HG03175 (cell line): ENCODE measurements around the gene SORT1.
"Not testable (repeated sequence)": the region's sequence is repeated elsewhere in the genome, so short reads cannot be mapped to it uniquely, and the experiment has no call there.

Experiments
- ATAC-seq: cut with Tn5 transposase; IDR thresholded peaks from one replicate; pipeline ENCODE4 v1.9.1; 2021; ENCODE audit warnings: mild to moderate bottlenecking, moderate library complexity; ENCODE audit not compliant: unreplicated experiment

SORT1 gene

DNA sequence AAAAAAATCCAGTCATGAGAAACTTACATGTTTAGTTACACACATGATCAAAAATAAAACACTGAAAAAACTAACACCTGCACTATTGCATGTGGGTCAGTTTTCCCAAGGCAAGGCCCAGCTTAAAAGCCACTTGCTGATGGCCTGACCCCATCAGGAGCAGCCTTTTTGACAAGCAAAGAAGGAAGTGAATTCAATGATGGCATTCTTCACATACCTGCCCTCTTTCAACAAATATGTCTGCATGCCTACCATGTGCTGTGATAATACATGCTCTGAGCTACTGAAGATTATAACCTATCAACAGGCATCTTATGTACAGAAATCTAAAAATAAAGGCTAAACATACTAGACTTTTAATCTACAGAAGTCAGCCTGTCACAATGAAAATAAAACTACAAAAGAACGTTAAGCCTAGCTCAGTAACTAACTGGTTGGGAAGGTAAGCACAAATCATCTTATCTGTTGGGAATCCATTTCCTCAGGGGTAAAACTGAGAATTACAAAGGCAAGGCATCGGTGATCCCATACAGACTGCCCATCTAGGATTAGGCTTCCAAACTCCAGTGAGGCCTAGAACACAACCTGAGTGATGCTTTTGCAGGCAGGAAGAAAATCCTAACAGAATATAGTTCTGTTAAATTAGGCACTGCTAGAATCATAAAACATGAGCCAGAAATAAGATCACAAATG lies 14.5 kb downstream of the SORT1 start:
- no peak for ATAC-seq

DNA sequence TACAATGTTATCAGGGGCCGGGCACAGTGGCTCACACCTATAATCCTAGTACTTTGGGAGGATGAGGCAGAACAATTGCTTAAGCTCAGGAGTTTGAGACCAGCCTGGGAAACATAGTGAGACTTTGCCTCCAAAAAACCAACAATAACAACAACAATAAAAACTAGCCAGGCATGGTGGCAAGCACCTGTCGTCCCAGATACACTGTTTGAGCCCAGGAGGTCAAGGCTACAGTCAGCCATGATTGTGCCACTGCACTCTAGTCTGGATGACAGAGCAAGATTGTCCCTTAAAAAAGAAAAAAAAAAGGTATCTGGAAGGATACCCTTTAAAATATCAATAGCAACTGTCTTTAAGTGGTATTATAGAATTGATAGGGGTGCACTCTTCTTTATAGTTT lies 16.1 kb downstream of the SORT1 start:
- no peak for ATAC-seq

DNA sequence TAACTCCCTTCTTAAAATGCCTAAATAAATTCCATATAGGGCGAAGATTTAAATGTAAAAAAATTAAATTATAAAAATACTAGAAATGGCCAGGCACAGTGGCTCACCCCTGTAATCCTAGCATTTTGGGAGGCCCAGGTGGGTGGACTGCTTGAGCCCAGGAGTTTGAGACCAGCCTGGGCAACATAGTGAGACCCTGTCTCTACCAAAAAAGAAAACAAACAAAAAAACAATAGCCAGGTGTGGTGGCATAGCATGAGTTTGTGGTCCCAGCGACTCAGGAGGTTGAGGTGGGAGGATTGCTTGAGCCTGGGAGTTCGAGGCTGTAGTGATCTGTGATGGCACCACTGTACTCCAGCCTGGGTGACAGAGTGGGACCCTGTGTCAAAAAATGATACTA lies 17.8 kb downstream of the SORT1 start:
- ATAC-seq: no peak

DNA sequence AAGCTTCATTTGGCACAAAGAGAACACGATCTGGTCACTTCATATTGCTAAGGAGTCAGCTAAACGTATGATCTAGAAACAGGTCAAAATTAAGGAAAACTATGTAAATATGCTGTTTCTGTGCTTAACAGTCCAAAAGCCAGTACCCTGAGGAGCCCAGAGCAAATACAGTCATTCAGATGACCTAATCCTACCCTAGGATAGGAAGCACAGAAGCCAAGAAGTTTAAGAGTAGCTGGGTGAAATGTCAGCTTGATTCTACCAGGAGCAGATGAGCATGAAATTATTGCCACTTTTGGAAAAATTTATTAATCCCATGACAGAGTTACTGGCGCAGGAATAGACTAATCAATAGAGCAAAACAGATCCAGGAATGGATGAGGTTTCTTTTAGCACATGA lies 18.3 kb downstream of the SORT1 start:
- no peak for ATAC-seq

DNA sequence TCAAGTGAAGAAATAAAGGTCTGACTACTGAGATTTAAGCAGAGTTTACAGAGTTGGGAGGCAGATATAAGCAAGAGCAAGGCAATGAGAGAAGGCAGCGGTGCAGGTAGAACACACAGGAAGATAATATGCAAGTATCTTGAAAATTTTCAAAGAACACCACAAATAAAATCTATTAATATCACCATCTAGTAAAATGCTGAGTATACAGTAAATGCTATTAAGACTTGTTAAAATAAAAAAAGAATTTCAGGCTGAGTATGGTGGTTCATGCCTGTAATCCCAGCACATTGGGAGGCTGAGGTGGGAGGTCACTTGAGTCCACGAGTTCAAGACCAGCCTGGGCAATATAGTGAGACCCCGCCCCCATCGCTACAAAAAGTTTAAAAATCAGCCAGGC lies 20.0 kb downstream of the SORT1 start:
- no peak for ATAC-seq

DNA sequence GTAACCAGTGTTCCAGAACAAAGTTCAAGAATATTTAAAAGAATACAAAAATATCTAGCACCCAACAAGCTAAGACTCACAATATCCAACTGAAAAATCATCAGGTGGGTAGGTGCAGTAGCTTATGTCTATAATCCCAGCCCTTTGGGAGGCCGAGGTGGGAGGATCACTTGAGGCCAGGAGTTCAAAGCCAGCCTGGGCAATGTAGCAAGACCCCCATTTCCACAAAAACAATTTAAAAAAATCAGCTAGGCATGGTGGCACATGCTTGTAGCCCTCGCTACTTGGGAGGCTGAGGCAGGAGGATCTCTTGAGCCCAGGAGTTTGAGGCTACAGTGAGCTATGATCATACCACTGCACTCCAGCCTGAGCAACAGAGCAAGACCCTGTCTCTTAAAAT lies 24.0 kb downstream of the SORT1 start:
- not testable (repeated sequence) for ATAC-seq

DNA sequence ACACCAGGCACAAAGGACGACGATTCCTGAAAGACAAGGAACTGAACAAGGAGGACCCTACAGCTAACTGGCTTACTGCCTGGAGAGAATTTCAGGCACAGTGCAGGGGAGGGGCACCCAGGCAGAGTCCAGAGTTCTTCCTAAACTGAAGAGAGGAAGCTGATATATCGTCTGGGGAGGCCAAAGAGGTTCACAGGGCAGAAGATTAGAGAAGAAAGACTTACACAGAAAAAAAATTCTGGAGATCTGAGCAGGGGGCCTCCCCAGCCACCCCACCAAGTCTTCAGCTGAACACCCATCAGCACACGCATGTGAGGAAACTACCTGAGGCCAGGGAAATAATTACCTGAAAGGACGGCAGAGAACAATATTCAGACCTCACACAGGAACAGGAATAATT lies 24.6 kb downstream of the SORT1 start:
- ATAC-seq: no peak

DNA sequence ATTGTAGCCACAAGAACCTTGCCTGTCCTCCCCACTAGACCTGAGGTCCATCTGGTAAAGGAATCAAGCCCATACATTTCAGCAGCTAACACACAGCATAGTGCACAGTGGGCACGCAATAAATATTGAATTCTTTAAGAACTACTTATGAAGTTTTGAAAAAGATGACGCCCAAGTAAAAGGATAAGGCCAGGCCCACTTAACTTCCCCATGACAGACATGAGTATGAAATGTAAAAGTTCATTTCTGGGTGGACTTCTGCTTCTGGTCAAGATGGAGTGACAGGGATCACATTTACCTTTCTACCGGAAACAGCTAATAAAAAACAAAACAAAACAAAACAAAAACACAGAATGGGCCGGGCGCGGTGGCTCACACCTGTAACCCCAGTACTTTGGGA lies 25.4 kb downstream of the SORT1 start:
- ATAC-seq: no peak

DNA sequence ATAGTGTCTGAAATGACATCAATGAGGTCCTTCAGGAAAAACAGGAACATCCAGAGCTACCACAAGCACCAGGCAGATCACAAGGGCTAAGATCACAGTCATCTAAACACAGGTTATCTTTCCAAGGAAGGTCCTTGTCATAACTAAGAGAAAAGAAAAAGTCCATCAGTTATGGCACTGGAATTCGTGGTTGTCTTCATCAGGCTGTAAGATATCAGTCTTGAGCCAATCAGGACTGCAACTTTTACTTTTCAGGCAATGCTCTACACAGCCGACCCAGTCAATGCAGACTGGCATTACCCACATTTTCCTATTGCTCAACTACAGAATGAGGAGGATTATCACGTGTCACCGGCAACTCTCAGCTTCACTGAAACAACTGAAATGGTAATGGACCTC lies 26.4 kb downstream of the SORT1 start:
- no peak for ATAC-seq

DNA sequence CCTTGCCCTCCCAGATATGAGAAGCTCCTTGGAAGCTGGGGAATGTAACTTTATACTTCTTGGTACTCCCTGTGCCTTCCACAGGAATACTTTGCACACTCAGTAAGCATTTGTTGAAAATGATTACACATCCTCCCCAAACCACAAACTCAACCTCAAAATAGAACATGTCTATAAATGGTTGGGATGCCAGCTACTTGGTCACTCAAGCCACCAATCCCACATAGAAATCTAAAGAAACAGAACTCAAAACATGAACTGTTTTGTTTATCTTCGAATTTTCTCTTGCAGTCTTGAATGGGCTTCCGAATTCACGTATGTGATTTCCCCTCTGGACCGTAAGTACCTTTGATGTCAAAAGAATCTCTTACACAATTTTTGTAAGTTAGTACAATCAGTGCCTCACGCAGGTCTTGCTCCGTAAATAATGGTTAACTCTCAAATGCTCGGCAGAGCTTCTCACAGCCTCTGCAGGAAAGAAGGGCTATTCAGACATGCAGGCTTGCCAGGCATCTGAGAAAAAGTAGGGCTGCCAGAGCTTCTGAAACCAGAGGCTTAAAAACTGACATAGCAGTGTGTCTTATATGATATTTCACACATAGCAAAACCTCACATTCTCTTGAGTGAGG lies 26.9 kb downstream of the SORT1 start:
- ATAC-seq: no peak

DNA sequence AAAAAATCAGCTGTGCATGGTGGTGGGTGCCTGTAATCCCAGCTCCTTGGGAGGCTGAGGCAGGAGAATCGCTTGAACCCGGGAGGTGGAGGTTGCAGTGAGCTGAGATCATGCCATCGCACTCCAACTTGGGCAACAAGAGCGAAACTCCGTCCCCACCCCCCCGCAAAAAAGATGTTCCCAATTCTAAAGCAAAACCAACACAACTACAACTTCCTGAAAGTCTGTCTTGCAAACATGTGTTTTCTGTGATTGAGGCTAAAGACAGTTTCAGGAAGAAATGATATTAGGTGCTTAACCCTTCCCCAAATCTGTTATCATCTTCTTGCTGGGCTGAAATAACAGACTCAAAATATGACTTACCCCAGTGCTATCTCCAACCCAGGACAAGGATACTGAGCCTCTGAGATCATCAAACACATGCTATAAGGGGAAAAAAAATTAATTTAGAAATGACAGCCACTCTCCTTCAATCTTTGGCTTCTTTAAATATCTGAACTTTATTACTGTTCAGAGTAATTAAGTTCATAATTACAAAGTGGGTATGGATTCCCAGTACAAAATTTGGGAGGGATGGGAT lies 28.5 kb downstream of the SORT1 start:
- no peak for ATAC-seq

DNA sequence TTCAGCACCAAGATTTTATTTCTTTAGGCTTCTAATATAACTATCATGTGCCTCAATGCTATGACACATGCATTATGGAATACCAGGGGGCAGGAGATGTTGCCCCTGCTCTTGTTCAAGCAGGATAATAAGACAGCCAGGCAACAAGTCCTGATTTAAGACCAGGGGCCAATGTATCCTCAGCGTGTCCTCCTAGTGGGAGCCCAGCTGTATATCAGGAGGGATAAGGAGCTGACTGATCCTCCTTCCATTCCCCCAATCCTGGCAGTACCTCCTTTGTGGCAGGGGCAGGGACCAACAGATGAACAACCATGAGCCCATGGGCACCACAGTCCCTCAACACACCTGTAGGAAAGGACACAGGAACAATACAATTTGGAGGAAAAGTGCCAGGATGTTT lies 29.3 kb downstream of the SORT1 start:
- no peak for ATAC-seq

DNA sequence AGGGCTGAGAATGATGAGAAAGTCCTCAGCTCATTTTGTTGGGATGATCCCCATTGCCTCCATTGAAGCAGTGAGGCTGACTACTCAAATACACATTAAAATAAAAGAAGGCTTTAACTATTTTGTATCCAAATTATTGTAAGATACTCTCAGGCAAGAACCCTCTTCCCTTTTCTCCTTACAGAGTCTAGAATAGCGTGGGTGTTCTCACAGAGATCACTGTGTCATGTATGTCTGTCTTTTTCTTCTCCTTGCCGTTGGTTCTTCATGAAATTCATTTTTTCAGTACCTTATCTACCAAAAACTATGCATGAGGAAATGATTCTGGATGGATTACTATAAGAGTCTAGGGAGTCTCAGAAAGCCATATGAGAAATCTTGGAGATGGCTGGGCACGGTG lies 30.1 kb downstream of the SORT1 start:
- no peak for ATAC-seq

DNA sequence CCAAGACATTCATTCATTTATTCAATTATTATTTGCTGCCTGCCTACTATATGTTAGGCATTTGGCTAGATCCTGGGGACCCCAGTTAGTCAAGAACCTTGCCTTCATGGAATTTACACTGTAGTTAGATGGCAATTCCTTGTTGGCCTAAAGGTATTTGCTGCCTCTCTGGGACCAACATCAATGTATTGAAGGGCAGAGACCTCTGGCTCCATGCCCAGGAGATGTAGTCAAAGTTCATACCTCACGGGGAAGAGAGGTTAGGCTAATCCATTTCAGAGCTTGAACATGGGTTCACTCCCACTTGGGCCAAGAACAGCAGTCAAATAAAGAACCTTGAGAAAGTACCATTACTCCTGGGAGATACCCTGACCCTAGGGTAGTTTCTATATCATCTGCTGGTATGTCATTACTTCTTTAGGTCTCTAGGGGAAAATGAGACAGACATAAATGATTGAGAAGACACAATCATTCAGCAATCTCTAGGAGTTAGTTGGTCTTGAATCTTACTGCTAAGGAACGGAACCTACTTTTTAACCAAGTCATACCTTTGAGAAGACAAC lies 32.0 kb downstream of the SORT1 start:
- ATAC-seq: no peak

DNA sequence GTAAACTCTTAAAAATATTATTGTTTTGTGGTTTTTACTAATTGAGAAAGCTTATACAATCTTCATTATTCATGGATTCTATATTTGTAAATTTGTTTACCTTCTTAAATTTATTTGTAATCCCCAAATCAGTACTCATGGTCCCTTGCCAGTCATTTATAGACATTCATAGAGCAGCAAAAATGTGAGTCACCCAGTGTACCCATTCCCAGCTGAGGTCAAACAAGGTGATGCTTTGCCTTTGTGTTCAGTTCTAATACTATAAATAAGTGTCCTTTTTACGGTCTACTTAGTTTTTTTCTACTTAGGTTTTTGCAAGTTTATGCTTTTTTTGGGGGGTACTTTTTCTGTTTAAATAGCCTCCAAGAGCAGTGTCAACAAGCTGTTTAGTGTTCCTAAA lies 36.1 kb downstream of the SORT1 start:
- no peak for ATAC-seq

DNA sequence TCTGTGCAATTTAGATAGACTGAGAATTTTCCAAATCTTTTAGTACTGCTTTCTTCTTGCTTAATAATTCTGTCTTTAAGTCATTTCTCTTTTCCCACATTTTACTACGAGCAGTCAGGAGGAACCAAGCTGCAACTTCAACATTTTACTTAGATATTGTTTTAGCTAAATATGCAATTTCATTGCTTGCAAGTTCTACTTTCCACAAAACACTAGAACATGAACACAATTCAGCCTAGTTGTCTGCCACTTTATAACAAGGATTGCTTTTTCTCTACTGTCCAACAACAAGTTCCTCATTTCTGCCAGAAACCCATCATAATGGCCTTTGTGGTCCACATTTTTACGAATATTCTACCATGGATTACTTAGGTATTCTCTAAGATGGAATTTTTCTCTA lies 36.6 kb downstream of the SORT1 start:
- ATAC-seq: no peak

DNA sequence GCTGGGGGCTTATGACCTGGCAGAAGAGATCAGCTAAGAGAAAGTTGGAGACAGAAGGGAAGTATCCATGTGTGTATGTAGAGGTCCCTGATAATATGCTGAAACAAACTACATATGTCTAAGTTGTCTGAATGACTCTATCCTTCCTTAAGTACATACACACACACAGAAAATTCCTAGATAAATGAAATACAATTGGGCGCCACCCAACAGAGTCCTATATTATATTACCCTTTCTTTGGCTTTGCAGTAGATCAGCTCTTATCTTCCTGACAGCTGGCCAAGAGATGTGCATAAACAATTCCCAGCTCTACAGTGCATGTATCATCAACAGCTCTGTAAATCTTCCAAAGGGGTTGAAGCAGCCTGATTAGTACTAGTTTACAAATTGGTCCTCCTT lies 40.1 kb downstream of the SORT1 start:
- ATAC-seq: no peak

DNA sequence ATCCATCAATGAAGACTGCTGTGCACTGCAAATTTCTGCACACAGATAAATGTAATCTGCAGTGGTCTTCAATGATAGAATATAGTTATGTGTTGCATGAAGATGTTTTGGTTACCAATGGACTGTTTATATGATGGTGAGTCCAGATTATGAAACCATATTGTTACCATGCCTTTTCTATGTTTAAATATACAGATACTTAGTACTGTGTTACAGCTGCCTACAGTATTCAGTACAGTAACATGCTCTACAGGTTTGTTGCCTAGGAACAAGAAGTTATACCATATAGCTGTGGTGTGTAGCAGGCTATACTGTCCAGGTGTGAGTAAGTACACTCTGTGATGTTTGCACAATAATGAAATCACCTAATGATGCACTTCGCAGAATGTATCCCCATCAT lies 40.8 kb downstream of the SORT1 start:
- no peak for ATAC-seq

DNA sequence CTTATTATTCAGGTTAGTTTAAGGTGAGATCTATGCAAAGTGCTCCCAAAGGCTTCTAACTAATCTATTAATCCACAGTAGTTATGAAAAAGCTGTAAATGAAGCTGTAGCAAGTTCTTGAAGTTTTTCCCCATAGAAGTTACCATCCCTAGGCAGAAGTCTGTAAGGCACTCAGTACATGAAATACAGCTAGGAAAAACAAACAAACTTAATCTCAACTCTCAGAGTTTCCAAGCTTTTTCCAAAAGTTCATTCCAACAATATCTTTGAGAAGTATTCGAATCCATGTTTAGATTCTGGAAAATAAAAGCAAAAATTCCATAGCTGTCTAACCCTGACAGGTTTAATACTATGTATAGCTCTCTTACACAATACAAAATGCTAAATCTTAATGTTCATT lies 41.2 kb downstream of the SORT1 start:
- ATAC-seq: no peak

DNA sequence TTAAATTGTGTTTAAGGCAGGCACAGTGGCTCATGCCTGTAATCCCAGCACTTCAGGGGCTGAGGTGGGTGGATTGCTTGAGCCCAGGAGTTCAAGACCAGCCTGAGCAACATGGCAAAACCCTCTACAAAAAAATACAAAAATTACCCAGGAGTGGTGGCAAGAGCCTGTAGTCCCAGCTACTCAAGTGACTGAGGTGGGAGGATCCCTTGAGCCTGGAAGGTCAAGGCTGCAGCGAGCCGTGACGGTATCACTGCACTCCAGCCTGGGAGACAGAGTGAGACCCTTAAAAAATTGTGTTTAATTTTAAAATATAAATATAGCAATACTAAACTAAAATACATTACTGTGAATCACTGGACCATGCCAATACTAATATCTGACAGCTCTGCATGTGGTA lies 42.8 kb downstream of the SORT1 start:
- ATAC-seq: no peak

DNA sequence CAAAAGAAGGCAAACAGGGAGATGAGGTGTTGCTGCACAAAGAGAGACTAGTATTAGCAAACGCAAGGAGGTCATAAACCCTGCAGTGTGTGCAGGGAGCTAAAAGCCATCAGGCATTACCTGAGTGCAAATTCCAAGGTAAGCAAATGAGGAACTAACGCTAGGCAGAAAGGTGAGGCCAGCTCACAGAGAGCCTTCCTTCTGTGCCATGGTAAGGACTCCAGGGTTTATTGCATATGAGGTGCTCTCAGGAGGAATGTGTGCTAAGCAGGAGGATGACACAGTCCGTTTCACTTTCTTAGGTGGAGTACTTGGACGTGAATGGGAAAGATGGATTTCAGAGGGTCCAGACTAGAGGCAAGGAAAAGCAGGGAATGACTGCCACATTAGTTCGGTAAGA lies 46.3 kb downstream of the SORT1 start:
- ATAC-seq: no peak

DNA sequence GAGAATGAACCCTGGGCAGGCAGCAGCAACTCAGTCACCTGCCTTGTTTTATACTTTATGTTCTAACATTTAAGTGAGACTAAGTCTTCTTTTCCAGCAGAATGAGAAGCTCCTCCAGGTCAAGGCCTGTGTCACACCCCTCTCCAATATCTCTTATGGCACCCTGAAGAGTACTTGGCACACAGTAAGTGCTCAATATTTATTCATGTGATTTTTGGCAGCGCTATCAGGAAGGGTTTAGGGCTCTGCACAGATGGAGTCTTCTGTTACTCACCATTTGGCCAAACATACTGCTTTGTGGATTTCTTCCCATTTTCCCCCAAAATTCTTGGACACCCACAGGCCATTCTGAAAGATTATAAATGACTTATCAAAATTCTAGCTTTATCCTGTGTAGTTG lies 47.1 kb downstream of the SORT1 start:
- no peak for ATAC-seq
